HG03159 (cell line): ENCODE results near the gene NPR3.

Experiments
- ATAC-seq: cut with Tn5 transposase; IDR thresholded peaks from one replicate; pipeline ENCODE4 v1.9.1; 2021; ENCODE audit warnings: mild to moderate bottlenecking, moderate library complexity; ENCODE audit not compliant: unreplicated experiment

Gene NPR3

GRCh38 chr5:32754284-32754683, 43.2 kb downstream of the NPR3 start:
- no peak for ATAC-seq

GRCh38 chr5:32760091-32760509, 49.0 kb downstream of the NPR3 start:
- no peak for ATAC-seq

- ATAC-seq: no peak
Measured at GRCh38 chr5:32765266-32765665, 54.1 kb downstream of the NPR3 start.

- ATAC-seq: no peak
Measured at GRCh38 chr5:32767948-32768467, 56.9 kb downstream of the NPR3 start.

- ATAC-seq: no peak
Measured at GRCh38 chr5:32769711-32770110, 58.6 kb downstream of the NPR3 start.

- no peak for ATAC-seq
Measured at GRCh38 chr5:32770444-32770843, 59.3 kb downstream of the NPR3 start.

- ATAC-seq: no peak
Measured at GRCh38 chr5:32771037-32771436, 59.9 kb downstream of the NPR3 start.

GRCh38 chr5:32773944-32774343, 62.8 kb downstream of the NPR3 start:
- no peak for ATAC-seq

- no peak for ATAC-seq
Measured at GRCh38 chr5:32776200-32776599, 65.1 kb downstream of the NPR3 start.

GRCh38 chr5:32777222-32777621, 66.1 kb downstream of the NPR3 start:
- peak; percentile 84 for ATAC-seq

GRCh38 chr5:32777733-32778132, 66.6 kb downstream of the NPR3 start:
- no peak for ATAC-seq

- no peak for ATAC-seq
Measured at GRCh38 chr5:32778403-32778802, 67.3 kb downstream of the NPR3 start.

- ATAC-seq: no peak
Measured at GRCh38 chr5:32779754-32780415, 68.8 kb downstream of the NPR3 start.

GRCh38 chr5:32780508-32780919, 69.4 kb downstream of the NPR3 start:
- ATAC-seq: no peak

- ATAC-seq: no peak
Measured at GRCh38 chr5:32783661-32784060, 72.5 kb downstream of the NPR3 start.

- ATAC-seq: no peak
Measured at GRCh38 chr5:32785611-32786254, 74.6 kb downstream of the NPR3 start.

- ATAC-seq: no peak
Measured at GRCh38 chr5:32786311-32786710, 75.2 kb downstream of the NPR3 start.

GRCh38 chr5:32790411-32790951, 79.4 kb downstream of the NPR3 start:
- no peak for ATAC-seq

- ATAC-seq: no peak
Measured at GRCh38 chr5:32791536-32792243, 80.6 kb downstream of the NPR3 start.

- ATAC-seq: no peak
Measured at GRCh38 chr5:32794086-32794485, 83.0 kb downstream of the NPR3 start.

- ATAC-seq: no peak
Measured at GRCh38 chr5:32802764-32803163, 91.6 kb downstream of the NPR3 start.

GRCh38 chr5:32803656-32804055, 92.5 kb downstream of the NPR3 start:
- no peak for ATAC-seq
